ENCODE measurements around the gene ALPK3.
A peak's percentile ranks its signal among the peaks of the same experiment; 100 is the strongest.

The ALPK3 gene

DNA sequence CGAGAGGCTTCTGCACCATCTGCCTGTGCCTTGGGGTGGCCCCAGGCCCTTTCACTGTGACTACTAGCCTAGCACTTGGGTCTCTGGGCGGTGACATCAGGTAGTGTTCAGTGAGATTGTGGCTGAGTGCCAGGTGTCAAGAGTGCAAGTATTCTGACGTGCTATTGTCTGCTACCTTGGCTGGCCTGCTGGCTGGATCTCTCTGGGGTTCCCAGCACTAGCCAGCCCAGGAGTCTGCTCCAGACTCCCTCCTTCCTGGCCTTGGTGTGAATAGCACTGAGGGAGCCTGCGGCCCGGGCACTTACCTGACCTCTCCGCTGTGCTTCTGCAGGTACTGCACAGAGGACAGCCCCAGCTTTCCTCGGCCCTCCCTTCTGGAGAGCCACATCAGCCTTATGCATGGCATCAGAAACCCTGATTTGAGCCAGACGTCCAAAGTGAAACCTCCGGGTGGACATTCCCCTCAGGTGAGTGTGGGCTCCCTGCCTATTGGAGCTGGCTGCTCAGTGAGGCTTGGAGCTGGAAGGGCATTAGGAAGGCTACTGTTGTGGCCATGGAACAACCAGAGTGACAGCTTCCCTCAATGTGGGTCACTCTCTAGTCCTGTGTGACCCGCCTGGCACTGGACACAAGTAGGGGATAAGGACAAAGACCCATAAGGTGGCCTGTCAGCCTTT lies 17.5 kb upstream of the ALPK3 start:
- no peak for DNase-seq

DNA sequence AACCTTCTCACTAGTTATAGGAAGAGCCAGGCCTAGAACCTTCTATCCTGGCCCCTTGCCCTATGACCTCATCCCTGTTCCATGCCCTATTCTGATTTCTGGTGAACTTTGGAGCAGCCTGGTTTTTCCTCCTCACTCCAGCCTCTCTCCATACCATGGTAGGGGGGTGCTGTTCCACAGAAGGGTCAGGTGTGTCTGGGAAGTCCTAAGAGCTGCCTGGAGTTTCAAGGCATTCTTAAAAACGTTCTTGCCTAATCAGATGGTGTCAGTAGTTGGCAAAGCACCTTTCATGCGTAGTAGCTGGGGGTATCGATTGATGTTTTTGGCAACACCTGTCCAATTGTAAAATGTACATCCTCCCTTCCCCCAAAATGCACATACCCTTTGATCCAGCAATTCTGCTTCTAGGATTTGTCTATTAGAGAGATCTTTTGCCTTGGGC lies 16.8 kb upstream of the ALPK3 start:
- DNase-seq = no peak

- DNase-seq = no peak
These were observed 12.9 kb upstream of the ALPK3 start for GRCh38 chr15:84804005-84804900.

GRCh38 chr15:84805221-84805620 lies 11.9 kb upstream of the ALPK3 start:
- DNase-seq = no peak

DNA sequence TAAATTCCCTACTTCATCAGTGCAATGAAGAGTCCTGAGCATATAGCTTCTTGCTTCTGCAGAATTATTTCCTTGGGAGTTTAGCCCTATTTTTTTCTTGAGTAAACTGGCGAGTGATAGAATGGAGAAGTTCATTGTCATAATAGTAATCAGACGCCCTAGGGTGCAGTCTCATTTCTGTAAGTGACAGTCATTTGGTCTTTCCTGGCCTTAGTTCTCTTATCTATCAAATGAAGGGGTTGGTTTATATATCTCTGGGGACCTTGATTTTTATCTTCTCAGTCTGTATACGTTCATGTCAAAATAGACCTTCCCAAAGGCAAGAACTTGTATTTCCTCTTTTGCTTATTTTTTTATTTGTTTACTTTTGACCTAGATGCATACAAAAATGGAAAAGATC lies 9.9 kb upstream of the ALPK3 start:
- DNase-seq = peak; percentile 58

- no peak for DNase-seq
These were observed 6.9 kb upstream of the ALPK3 start for GRCh38 chr15:84810073-84810840.

DNA sequence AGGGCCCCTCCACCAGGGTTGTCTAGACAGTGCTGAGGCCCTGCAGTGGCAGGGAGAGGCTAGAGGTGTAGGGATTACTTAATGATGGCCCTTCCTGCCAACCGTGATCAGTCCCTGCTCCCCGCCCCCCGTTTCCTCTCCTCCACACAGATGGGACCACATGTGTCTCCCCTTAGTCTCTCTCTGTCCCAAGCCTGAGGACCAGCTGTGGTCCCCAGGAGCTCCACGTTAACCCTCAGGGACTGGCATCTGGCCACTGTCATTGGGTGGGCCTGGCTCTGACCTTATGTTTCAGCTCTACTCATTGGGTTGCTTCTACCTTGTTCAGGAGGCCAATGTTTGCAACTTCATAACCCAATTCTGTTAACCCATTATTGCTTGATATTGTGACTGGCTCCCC lies 6.0 kb upstream of the ALPK3 start:
- DNase-seq = no peak

- no peak for DNase-seq
These were observed 5.3 kb upstream of the ALPK3 start for GRCh38 chr15:84811828-84812227.

GRCh38 chr15:84812842-84813241 lies 4.3 kb upstream of the ALPK3 start:
- no peak for DNase-seq

GRCh38 chr15:84813435-84813834 lies 3.7 kb upstream of the ALPK3 start:
- DNase-seq = no peak

- DNase-seq = no peak
These were observed 3.2 kb upstream of the ALPK3 start for GRCh38 chr15:84813931-84814330.

DNA sequence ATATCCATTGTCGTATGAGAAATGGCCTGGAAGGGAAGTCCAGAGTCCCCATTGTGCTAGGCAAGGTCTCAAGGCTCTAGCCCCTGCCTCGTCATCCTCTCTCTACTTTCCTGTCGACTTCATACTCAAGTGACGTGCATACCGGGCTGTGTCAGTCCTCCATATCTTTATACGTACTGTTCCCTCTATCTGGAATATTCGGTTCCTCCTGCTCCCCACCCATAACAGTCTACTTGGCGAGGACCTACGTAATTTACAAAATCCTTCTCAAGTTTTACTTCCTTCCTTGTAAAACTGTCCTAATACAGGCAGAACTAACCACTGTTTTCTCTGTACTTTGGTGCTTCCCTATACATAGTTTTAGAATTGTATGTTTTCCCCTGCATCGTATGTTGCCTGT lies 2.2 kb upstream of the ALPK3 start:
- no peak for DNase-seq

DNA sequence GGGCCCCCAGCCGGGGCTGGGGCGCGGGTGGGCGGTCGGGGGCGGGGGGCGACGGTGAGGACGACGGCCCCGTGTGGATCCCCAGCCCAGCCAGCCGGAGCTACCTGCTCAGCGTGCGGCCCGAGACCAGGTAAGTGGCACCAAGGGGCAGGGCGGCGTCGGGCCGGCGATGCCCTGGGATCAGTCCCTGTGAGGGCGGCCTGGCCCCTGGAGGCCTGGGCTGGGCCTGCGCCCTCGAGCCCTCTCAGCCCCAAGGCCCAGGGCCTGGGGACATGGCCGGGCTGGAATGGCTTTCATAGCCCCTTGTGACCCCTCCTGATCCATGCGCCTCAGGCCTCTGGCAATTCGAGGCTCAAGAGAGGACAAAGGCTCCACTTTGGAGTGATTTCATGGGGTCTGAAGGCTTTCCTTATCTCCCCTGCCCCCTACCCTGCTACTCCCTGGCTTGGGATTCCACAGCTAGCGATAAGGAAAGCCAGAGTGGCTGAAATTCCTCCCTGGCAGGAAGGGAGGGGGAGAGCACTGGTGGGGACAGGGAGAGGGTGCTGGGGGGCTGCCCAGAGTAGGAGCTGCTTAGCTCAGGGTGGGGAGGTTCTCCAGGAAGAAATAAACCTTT lies 418 bp downstream of the ALPK3 start:
- no peak for DNase-seq

DNA sequence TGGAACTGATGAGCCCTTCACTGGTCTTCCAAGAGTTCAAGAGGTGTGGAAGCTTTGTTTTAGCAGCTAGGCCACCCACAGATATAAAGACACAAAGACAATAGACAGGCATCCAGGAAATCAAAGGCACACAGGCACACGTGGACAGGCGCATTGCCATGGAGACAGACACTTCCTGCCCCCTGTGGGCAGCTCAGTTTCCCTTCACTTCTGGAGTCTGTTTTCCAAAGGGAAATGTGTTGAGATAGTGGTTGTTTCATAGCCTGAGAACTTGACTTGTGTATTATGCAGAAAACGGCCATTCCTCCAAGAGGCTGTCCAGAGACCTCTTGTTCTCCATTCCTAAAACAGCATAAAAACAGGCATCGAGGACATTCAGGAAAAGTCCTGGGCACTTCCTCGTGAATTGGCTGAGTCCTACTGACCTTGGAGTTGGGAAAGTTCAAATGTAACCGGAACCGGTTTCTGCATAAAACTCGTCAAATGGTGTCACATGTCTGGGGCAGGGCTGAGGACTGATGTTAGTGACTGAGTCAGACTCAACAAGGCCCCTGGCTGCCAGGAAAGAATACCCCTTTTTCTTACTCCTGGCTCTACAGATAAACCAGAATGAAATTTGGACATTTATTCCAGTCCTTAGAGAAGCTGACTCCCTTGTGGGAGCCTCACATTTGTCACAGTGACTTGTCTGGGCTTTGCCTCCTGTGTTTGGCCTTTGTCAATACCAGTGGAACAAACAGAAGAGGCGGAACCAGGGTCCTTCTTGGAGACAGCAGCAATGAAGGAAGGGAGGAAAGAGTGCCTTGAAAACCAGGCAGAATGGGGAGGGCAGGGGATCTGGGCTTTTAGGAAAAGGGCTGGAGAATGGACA lies 1.3 kb downstream of the ALPK3 start:
- no peak for DNase-seq

GRCh38 chr15:84819291-84819768 lies 2.2 kb downstream of the ALPK3 start:
- DNase-seq = no peak

- no peak for DNase-seq
These were observed 2.6 kb downstream of the ALPK3 start for GRCh38 chr15:84819791-84820190.

DNA sequence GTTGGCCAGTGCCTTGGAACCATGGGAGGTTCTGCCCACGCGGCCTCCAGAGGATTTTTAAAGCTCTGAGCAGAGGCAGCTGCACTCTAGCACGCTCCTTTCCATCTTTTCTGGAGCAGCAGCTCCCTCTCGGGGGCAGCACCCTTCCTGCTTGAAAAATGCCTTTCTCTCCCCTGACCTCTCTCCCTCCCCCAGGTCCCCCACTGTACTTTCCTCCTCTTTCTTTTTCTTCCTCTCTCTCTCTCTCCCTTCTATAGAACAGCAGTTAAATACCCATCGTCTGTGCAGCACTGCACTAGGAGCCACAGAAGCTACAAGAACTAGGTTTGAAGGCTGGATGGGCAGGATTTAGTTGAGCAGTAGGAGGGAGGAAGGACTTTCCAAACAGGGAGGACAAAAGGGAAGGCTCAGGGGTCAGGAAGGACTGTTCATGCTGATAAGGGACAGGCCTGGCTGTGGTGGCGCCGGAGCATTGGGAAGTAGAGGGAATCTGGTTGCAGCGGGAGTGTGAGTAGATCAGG lies 4.4 kb downstream of the ALPK3 start:
- no peak for DNase-seq

DNA sequence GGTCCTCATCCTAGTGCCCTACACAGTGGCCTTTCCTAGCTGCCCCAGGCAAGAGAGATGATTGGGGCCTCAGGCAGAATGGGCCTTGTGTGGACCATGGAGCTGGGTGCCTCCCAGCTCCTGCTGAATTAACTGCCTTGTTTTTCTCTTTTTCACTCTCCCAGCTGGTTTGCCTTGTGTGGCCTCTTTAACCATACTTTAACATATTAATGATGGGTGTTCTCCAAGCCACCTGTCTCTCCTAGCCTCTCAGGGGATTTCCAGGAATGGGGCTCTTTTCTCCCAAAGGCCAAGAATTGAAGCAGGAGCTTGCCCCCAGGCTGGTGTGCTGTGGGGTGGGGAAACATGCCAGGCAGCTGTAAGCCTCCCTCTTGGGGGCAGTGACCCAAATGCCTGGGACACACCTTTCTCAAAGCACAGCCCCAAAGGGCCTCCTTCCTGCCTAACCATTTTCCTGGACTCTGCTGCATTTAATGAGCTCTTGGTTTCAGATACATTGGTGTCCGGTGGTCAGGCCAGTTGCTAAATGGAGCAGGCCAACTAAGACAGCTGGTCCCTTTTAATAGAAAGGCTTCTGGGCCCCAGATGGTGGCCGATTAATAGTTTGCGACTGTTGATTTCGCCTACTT lies 5.6 kb downstream of the ALPK3 start:
- no peak for DNase-seq

DNA sequence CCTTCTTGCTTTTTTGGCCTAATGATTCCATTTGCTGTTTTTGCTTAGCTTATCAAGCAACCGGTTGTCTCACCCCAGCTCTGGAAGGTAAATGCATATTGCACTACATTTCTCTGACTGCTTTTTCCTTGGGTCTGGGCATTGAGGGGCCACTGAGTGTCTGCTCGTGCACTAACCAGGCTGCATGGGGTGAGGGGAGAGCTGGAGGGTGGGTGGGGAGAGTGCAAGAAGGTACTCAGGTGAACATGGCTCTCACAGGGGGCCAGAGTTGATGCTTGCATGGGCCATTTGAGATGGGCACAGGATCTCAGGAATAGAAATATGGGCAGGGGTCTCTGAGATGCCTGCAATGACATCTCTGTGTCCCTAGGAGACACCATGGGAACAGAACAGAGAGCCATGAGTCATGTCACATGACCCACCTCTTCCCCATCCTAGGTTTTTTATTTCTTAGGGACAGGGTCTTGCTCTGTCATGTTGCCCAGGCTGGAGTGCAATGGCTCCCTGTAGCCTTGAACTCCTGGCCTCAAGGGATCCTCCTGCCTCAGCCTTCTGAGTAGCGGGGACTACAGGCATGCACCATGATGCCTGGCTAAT lies 6.2 kb downstream of the ALPK3 start:
- no peak for DNase-seq

DNA sequence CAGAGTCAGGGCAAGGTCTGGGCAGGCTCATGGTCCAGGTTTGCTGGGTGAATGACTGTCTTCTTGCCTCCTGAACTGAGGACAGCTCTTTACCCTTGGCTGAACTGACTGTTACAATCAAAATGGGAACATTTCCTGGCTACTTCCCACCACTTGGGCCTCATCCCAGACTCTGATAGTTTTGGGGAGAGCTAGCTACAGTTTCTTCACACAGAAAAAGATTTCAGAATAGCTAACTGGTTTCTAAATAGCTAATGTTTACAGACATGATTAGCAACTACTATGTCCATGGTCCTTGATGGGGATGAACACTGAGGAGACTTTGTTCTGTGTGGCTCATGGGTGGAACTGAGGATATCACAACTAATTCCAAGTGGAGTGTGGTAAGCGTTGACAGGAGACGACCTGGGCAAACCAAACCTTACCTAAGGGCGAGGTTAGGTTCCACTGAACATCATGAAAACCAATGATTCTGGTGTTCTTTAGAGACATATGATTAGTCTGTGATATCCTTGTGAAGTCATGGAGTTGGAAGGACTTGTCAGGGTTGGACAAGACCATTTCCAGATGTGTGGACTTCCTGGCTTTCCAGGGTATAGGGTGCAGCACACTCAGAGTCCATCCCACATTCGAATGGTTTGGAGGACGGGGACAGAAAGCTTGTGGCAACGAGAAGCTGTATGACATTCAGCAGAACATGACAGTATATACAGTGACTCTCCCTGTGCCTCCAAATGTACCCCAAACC lies 7.3 kb downstream of the ALPK3 start:
- DNase-seq = no peak
